Activated CD4-positive, alpha-beta T cell treated with anti-CD3 and anti-CD28 coated beads for 48 hours (primary cell): Measurements from ENCODE around the gene FCAMR.
"Not testable (repeated sequence)": the region's sequence is repeated elsewhere in the genome, so short reads cannot be mapped to it uniquely, and the experiment has no call there.

Experiments
- DNase-seq: peaks from one replicate; pipeline ENCODE4 v3.0.0-alpha.2; 2020

FCAMR gene

DNA sequence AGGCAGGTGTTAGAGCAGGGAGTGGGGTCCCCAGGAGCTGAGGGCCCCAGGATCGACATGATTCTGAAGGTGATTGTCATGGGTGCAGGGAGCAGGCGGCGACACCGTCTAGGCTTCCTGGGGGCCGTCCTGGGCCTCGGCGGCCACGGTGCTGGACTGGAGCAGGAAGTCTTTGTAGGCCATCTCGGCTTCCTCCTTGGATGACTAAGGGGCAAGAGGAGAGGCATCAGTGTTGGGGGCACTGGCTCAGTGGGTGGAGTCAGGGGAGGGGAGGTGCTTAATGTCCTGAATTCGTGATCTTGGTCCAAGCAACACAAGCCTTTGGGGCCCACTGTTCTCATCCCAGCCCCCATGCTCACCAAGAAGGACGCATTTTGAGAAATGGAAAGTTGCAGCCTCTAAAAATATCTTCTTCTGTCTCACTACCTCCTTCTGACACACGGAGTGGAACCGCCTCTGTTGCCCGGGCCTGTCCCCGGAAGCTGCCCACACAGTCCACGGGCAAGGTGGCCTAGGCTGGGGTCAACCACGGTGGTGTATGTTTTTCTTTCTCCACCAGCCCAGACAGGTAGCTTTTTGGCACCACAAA lies 40.0 kb downstream of the FCAMR start:
- DNase-seq, result peak; percentile 56

DNA sequence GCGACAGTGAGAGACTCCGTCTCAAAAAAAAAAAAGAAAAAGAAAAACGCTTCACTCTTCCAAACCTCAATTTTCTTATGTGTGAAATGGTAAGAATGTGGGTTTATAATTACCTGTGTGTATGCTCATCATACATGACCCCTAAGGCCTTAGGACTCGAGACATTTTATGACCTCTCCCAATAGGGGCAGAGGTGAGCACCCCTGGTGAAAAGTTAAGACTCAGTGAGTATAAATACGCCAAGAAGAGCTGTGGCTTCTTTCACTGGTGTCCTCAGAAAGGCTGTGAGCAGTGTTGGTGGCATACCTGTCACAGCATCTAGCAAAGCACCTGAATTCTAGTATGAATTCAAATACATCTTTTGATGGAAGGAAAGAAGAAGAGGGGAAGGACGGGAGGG lies 40.7 kb downstream of the FCAMR start:
- DNase-seq, result no peak

DNA sequence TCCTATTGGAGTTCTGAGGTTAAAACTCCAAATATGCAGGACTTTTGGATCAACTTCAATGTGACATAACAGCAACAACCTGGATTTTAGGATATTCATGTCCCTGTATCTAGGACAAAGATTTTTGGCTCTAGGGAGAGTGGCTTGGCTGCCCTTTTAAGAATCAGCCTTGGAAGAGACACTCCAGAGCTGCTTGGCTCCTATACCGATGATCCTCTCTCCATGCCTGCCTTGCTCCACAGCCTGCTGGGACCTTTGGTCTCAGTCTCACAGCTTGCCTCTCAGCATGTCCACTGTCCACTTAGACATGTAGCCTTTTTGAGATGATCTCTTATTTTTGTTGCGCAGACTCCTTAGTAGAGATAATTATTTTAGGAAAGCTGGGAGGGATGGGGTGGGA lies 44.0 kb downstream of the FCAMR start:
- no peak for DNase-seq

DNA sequence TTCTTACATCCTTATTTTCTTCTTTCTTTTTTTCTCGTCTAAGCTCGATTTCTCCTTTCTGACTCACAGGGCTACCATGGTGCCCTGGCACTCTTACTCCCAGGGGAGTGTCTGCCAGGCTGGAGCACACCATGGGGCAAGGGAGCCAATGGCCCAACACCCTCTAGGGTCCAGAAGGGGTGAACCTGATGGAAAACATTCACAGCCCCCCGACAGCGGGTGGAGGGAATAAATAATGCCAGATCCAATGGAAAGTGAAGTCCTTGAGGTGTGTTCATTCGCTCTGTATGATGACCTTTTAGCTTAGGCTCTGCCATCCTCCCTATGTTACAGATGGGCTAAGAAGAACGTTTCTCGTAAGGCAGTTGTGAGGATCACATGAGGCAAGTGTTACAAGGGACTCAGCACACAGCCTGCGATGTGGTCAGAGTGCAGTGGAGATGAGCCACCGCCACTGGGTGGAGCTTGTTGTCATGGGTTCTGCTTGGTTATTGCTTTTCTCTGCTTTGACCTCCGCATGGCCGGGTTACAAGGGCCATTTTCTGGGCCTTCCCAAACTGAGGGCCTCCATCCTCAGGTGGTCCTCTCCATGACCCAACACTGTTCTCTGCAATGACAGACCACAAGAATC lies 45.0 kb downstream of the FCAMR start:
- DNase-seq, result peak; percentile 76

DNA sequence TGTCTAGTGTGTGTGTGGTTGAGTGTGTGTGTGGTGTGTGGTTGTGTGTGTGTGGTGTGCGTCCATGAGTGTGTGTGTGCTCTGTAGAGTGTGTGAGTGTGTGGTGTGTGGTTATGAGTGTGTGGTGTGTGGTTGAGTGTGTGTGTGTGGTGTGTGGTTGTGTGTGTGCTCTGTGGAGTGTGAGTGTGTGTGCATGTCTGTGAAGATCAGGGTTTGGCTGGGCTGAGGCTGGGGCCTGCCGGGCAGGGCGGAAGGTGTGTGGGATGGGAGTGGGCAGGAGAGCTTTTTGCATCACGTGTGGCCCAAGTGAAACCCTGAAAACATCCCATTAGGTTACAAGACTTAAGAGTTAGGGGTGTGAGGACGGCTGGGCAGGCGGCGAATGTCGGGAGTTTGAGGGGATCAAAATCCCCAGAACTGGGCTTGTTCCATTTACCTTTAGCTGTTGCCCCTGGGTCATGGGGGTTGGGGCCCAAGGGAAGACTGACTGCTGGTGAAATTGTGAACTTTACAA lies 45.6 kb downstream of the FCAMR start:
- peak; percentile 51 for DNase-seq

DNA sequence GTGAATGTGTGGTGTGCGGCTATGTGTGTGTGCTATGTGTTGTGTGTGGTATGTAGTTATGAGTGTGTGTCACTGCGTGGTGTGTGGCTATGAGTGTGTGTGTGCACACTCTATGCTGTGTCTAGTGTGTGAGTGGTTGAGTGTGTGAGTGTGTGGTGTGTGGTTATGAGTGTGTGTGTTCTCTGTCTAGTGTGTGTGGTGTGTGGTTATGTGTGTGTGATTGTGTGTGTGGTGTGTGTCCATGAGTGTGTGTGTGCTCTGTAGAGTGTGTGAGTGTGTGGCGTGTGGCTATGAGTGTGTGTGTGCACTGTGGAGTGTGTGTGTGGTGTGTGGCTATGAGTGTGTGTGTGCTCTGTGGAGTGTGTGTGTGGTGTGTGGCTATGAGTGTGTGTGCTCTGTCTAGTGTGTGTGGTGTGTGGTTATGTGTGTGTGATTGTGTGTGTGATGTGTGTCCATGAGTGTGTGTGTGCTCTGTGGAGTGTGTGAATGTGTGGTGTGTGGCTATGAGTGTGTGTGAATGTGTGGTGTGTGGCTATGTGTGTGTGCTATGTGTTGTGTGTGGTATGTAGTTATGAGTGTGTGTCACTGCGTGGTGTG lies 46.2 kb downstream of the FCAMR start:
- not testable (repeated sequence) for DNase-seq

DNA sequence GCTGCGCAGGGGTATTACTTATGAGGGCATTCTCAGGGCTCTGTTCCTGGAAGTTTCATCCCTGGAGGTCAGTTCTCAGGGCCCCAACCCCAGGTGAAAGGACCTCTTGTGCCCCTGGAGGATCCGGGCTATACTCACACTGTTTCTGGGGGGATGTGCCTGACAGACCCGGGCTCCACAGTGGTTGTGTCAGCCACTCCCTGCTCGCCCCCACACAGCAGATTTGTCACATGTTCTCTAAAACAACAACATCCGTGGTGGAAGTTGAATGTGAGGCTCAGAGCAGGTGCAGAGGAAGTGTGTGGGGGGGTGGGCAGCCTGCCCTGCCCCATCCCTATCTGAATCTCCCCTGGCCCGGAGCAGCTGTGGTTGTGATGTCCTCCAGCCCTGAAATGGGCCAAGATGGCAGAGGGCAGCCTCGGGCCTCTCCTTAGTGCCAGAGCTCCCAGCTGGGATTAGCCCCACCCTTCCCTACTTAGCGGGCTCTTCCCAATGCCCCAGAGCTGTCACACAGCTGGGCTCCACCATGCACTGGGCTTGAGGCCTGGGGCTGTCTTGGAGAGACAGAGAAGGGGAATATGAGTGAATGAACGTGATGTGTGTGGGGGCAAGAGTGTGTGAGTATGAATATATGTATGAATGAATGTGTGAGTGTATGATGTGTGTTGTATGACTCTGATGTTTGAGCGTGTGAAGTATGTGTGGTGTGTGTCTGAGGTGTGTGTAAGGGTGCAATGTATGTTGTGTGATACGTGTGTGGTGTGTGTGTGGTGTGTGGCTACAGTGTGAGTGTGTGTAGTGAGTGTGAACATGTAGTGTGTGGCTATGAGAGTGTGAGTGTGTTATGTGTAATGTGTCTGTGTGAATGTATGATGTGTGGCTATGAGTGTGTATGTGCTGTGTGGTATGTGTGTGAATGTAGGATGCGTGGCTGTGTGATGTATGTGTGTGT lies 47.0 kb downstream of the FCAMR start:
- peak; percentile 77 for DNase-seq

DNA sequence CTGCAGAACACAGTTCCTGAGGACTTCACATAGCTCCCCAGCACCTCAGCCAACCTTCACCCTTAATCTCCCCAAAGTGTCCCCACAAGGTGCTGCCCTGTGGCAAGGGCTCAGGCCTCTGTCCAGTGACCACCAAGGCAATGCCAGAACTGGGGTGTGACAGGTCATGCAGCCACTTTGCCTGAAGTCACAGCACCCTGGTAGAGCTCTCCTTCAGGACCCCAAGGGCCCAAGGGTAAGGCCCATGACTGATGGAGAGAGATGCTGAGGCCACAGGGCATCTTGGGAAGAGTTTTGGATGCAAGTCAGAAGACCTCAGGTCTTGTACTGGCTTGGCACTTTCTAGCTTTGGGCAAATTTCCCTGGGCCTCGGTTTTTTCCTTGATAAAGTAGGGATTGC lies 47.7 kb downstream of the FCAMR start:
- DNase-seq, result no peak

DNA sequence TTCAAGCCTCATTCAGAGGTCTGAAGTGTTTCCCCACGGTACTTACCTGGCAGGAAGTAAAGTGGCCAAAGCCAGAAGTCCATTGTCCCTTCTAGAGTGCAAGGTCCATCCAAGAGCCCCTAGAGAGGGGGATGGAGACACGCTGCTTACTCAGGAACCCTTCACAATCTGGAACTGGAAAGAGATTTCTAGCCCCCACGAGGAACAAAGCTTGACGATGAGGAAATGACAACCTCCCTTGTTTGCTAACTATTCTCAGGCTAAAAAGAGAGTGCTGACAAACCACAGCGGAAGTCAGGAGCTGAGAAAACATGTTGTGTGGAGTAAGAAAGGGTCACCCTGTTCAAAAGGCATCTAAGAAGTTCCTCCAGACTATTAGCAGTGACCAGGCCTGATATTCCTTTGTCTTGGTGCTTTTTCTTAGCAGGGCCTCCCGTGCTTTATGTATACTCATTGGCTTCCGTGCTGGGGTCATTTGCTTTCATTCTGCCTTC lies 48.4 kb downstream of the FCAMR start, which contains the start of gene FCMR:
TSS of gene FCMR (minus strand) at position 170 of the 494 bp plus-strand sequence. CDS start at position 83, 87 bp downstream.
- DNase-seq, result peak; percentile 41

DNA sequence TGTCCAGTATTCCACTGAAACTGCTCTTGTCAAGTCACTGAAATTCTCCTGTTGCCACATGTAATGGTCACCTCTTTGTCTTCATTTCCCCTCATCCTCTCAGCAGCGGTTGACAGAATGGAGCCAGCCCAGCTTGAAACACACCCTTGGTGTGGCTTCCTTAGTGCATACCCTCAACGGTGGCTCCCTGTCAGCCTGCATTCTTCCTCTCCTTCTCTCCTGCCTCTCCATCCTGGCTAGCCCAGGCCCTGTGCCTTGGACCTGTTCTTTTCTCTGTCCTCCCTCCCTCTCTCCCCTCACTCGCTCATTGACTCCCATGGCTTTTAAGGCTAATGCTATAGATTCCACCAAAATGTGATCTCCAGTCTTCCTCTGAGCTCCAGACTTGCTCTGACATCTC lies 52.2 kb downstream of the FCAMR start:
- no peak for DNase-seq

DNA sequence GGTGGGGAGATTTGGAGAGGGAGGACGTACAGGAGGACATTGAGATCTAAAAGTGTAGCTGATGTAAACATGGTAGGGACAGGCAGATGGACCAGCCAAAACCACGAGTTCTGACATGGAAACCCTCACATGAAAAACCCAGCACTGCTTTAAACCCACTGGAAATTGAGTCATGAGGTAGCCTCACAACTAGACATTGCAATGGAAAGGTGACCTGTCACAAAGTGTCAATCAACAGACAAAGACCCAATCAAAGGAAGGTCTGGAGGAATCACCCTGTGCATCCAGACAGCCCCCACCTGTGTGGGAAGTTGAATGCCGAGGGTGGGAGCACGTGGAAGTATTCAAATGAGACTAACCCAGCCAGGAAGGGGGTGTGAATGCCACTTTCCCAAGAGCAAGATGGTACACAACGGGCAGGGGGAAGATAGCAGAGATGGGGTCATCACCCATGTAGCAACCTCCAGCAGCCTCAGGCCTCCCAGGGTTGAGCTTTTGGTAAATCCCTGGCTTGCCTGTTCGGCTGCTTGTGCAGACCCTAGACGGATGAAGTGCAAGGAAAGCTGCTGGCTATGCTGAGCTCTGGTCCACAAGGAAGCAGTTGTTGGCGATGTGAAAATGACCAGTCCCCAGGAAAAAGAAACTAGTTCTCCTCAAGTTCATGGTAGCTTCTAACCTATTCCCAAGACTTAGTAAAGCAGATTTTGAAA lies 54.1 kb downstream of the FCAMR start:
- DNase-seq, result no peak

DNA sequence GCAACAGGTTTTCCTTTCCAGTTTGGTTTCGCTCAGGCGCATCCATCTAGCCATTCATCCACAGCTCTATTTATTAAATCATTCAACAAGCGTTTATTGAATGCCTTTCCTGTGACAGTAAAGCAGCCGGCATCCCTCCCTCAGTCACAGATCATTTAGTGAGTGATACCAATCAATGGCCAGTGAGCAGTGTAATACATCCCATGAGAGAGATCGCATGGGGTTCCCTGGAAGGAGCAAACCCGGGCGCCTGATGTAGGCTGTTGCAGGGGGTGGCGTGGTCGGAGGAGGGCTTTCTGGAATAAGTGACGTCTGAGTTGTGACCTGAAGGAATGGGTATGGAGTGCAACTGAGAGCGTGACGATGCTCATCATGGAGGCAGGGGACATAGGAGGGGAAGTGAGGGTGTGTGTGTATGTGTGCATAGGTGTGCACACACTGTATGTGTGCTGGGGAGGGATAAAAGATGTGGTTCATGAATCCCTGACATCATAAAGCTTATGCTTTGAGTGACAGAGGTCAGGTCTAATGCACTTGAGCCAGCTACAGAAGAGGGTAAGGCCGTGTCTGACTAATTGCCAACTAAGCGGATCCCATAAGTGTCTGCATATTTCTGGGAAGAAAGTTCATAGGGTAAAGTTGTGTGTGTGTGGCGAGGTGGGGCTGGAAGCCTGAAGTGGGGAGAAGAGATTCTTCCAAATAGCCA lies 55.1 kb downstream of the FCAMR start:
- DNase-seq, result no peak

DNA sequence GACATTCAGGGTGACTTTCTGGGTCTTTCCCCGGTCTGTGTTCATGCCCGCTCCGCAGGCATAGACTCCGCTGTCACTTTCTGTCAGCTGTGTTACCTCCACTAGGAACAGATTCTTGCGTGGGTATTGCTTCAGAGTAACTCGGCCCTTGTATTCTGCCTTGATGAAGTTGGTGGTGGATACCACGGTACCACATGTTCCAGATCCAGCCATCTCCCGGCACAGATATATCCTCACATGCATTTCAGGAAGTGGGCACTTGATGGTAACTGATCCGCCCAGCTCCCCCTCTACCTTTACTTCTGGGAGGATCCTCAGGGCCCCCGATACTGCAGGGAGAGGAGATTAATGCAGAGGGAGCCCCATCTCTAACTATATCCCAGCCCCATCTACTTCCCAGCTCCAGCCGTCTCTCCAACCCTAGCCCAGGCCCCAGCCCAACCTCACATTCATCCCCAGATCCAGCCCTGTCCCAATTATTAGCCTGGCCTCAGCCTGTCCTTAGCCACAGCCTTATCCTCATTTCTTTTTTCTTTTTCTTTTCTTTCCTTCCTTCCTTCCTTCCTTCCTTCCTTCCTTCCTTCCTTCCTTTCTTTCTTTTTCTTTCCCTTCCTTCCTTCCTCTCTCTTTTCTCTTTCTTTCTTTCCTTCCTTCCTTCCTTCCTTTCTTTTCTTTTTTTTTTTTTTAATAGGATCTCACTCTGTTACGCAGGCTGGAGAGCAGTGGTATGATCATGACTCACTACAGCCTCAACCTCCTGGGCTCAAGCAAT lies 56.3 kb downstream of the FCAMR start:
- no peak for DNase-seq

DNA sequence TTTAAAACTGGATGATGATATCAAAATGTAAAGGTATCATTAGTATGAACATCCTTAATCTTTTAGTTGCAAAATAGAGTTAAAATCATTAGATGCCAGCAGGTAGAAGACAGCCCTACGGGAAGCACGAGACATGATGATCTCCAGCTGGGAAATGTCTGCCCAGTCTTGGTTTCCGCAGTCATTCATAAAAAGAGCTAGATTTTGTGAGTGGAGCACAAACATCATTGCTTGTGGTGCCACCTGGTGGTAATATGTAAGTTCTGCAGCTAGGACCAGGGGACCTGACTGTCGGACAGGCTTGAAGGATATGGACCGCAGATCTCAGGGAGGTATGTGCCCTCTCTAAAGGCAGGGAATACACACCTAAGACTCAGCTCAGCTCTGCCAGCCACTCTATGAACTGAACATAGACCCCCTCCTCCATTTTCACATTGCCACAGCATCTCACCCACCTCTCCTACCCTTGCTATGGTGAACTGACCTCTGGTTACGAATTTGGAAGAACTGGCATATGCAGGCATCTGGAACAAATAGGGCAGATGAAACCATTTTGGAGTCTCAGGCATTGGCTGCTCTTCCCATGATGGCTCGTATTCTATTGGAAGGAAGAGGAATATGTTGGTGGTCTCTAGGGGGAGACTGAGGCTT lies 57.7 kb downstream of the FCAMR start:
- DNase-seq, result peak; percentile 76

DNA sequence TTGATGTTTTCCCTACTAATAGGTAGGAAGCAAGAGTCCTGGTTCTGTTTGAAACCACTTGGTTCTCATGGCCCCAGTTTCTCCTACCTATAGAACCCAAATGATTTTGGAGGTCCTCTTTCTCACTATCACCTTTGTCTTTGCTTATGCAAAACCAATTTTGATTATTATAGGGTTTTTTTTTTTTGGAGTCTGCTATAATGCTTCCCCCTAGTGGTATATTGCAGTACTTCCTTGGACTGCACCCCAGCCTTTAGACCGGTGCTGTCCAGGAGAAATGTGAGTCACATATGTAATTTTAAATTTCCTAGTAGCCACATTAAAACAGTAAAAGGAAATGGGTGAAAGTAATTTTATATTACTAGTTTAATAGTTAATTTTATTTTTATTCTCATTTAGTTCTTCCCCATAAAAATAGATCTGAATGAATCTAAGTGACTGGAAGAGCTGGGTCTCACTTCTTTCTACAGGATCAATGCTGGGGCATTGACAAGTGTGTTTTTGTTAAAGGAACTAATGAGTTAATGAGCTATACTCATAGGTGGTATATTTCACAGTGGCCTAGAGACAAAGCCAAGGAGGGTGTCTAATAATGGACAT lies 59.1 kb downstream of the FCAMR start:
- DNase-seq, result peak; percentile 51

DNA sequence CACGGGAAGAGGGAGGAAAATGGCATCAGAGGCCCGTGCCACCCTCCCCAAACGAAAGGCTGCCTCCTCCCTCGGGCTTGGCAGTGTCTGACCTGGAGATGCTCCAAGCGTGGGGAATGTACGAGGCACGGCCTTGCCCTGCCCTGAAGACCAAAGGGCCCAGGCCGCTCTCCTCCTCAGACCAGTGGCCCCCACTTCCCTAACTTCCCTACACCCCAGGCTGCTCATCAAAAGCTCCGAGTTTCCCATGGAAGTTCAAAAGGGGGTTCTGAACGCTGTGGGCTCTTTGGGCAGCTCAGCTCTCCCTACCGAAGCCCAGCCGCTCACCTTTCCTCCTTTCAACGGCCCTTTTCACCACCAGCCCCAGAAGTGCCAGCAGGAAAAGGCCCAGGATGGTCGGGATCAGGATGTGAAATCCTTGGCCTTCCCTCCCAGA lies 60.4 kb downstream of the FCAMR start:
- DNase-seq, result no peak

DNA sequence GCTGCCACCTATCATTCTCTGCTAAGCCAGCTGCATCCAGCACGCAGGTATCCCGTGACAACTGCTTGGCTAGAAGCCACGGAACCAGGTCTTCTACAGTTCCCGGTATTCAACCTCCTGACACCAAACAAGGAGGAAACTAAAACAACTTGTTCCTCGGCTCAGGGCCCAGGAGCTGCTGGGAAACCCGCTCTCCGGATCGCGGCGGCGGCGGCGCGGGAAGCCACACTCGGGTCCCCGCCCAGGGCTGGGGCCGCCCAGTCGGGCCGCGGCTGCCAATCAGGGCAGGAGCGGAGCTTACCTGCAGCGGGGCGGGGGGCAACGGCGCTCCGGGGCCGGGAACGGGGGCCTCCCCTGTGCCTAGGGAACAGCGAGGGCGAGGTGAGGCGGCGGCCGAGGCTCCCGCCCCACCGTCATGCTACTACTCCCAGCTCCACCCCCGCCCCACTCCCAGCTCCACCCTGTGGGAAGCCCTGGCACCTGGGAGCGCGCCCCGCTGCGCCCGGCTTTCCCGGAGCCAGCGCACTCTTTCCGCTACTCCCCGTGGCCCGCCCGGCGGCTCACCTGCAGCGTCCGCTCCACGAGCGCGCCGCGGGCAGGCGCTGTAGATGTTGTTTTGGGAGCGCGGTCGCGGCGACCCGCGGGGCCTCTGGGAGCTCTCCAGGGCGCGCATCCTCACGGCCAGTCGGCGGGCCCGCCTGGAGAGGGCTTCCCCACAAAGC lies 60.9 kb downstream of the FCAMR start:
- peak; percentile 55 for DNase-seq

DNA sequence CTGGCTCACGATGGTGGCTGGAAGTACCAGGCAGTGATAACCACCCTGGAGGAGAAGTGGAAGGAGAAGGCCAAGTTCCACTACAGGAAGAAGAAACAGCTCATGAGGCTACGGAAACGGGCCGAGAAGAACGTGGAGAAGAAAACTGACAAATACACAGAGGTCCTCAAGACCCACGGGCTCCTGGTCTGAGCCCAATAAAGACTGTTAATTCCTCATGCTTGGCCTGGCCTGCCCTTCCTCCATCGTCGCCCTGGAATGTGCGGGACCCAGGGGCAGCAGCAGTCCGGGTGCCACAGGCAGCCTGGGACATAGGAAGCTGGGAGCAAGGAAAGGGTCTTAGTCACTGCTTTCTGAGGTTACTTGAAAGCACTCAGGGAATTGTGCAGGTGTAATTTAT lies 62.2 kb downstream of the FCAMR start:
- DNase-seq, result no peak
